Measurements from ENCODE around the gene PDLIM3.
A peak's percentile ranks its signal among the peaks of the same experiment; 100 is the strongest.

Gene PDLIM3

GRCh38 chr4:185506422-185506821, 28.9 kb downstream of the PDLIM3 start:
- Mint-ChIP-seq H3K36me3 (ENCODE audit: insufficient read depth) (no peaks in the 10 kb centered on the region), H3K4me1 (no peaks in the 10 kb centered on the region), H3K4me3 (no peak overlapping the region), H3K27ac (ENCODE audit: low read depth) (no peak overlapping the region), H3K27me3 (peaks cover 50% of the 10 kb centered on the region), H3K9me3 (no peaks in the 10 kb centered on the region)
- DNase-seq (ENCODE audit: low spot score in 2 of 2) = no peak
- ATAC-seq (replicated peaks; ENCODE audit: extremely low read depth, poor library complexity, severe bottlenecking) = no peak

- DNase-seq (ENCODE audit: low spot score in 2 of 2) (no peak), ATAC-seq (replicated peaks; ENCODE audit: extremely low read depth, poor library complexity, severe bottlenecking) (no peak)
- Mint-ChIP-seq H3K27ac (ENCODE audit: low read depth) (no peak overlapping the region), H3K9me3 (no peaks in the 10 kb centered on the region), H3K4me3 (no peak overlapping the region), H3K27me3 (peaks cover 52% of the 10 kb centered on the region), H3K36me3 (ENCODE audit: insufficient read depth) (no peaks in the 10 kb centered on the region), H3K4me1 (no peaks in the 10 kb centered on the region)
Measured at GRCh38 chr4:185504098-185505047, 30.9 kb downstream of the PDLIM3 start.

GRCh38 chr4:185502386-185502785, 32.9 kb downstream of the PDLIM3 start:
- H3K36me3 Mint-ChIP-seq (ENCODE audit: insufficient read depth) = peaks cover 2% of the 10 kb centered on the region
- no peaks in the 10 kb centered on the region for H3K9me3 Mint-ChIP-seq
- no peak for ATAC-seq (replicated peaks; ENCODE audit: extremely low read depth, poor library complexity, severe bottlenecking)
- no peak for DNase-seq (ENCODE audit: low spot score in 2 of 2)
- H3K4me1 Mint-ChIP-seq = no peaks in the 10 kb centered on the region
- no peak overlapping the region for H3K4me3 Mint-ChIP-seq
- H3K27ac Mint-ChIP-seq (ENCODE audit: low read depth) = no peak overlapping the region
- peaks cover 47% of the 10 kb centered on the region for H3K27me3 Mint-ChIP-seq

- Mint-ChIP-seq H3K4me3 (no peak overlapping the region), H3K9me3 (no peaks in the 10 kb centered on the region), H3K36me3 (ENCODE audit: insufficient read depth) (peaks cover 3% of the 10 kb centered on the region), H3K27ac (ENCODE audit: low read depth) (no peak overlapping the region), H3K4me1 (no peaks in the 10 kb centered on the region), H3K27me3 (peaks cover 42% of the 10 kb centered on the region)
- ATAC-seq (replicated peaks; ENCODE audit: extremely low read depth, poor library complexity, severe bottlenecking) = no peak
- no peak for DNase-seq (ENCODE audit: low spot score in 2 of 2)
Measured at GRCh38 chr4:185500576-185500975, 34.7 kb downstream of the PDLIM3 start.

GRCh38 chr4:185500035-185500434, 35.3 kb downstream of the PDLIM3 start:
- H3K36me3 Mint-ChIP-seq (ENCODE audit: insufficient read depth) = peaks cover 3% of the 10 kb centered on the region
- H3K4me1 Mint-ChIP-seq = no peaks in the 10 kb centered on the region
- H3K4me3 Mint-ChIP-seq = no peak overlapping the region
- no peak for DNase-seq (ENCODE audit: low spot score in 2 of 2)
- peaks cover 42% of the 10 kb centered on the region for H3K27me3 Mint-ChIP-seq
- H3K27ac Mint-ChIP-seq (ENCODE audit: low read depth) = no peak overlapping the region
- H3K9me3 Mint-ChIP-seq = no peaks in the 10 kb centered on the region
- no peak for ATAC-seq (replicated peaks; ENCODE audit: extremely low read depth, poor library complexity, severe bottlenecking)

- peaks cover 16% of the 10 kb centered on the region for H3K9me3 Mint-ChIP-seq
- ATAC-seq (replicated peaks; ENCODE audit: extremely low read depth, poor library complexity, severe bottlenecking) = no peak
- H3K27me3 Mint-ChIP-seq = peaks cover 75% of the 10 kb centered on the region
- no peak overlapping the region for H3K4me3 Mint-ChIP-seq
- H3K36me3 Mint-ChIP-seq (ENCODE audit: insufficient read depth) = no peaks in the 10 kb centered on the region
- no peak overlapping the region for H3K27ac Mint-ChIP-seq (ENCODE audit: low read depth)
- H3K4me1 Mint-ChIP-seq = no peaks in the 10 kb centered on the region
- no peak for DNase-seq (ENCODE audit: low spot score in 2 of 2)
Measured at GRCh38 chr4:185488650-185489049, 46.7 kb downstream of the PDLIM3 start.

GRCh38 chr4:185481401-185481800, 53.9 kb downstream of the PDLIM3 start:
- Mint-ChIP-seq H3K36me3 (ENCODE audit: insufficient read depth) (no peaks in the 10 kb centered on the region), H3K4me1 (no peaks in the 10 kb centered on the region), H3K27me3 (peaks cover 77% of the 10 kb centered on the region), H3K4me3 (no peak overlapping the region), H3K9me3 (no peaks in the 10 kb centered on the region), H3K27ac (ENCODE audit: low read depth) (no peak overlapping the region)
- ATAC-seq (replicated peaks; ENCODE audit: extremely low read depth, poor library complexity, severe bottlenecking) (no peak), DNase-seq (ENCODE audit: low spot score in 2 of 2) (no peak)

GRCh38 chr4:185480016-185480732, 55.1 kb downstream of the PDLIM3 start:
- no peak for ATAC-seq (replicated peaks; ENCODE audit: extremely low read depth, poor library complexity, severe bottlenecking)
- DNase-seq (ENCODE audit: low spot score in 2 of 2) = no peak
- Mint-ChIP-seq H3K27ac (ENCODE audit: low read depth) (no peak overlapping the region), H3K4me3 (no peak overlapping the region), H3K36me3 (ENCODE audit: insufficient read depth) (no peaks in the 10 kb centered on the region), H3K27me3 (peaks cover 69% of the 10 kb centered on the region), H3K4me1 (no peaks in the 10 kb centered on the region), H3K9me3 (no peaks in the 10 kb centered on the region)

GRCh38 chr4:185479507-185479971, 55.8 kb downstream of the PDLIM3 start:
- no peaks in the 10 kb centered on the region for H3K36me3 Mint-ChIP-seq (ENCODE audit: insufficient read depth)
- H3K4me1 Mint-ChIP-seq = no peaks in the 10 kb centered on the region
- H3K9me3 Mint-ChIP-seq = no peaks in the 10 kb centered on the region
- H3K27ac Mint-ChIP-seq (ENCODE audit: low read depth) = no peak overlapping the region
- no peak overlapping the region for H3K4me3 Mint-ChIP-seq
- ATAC-seq (replicated peaks; ENCODE audit: extremely low read depth, poor library complexity, severe bottlenecking) (no peak), DNase-seq (ENCODE audit: low spot score in 2 of 2) (no peak)
- H3K27me3 Mint-ChIP-seq = peaks cover 63% of the 10 kb centered on the region

GRCh38 chr4:185473247-185473646, 62.1 kb downstream of the PDLIM3 start:
- no peak for ATAC-seq (replicated peaks; ENCODE audit: extremely low read depth, poor library complexity, severe bottlenecking)
- H3K27me3 Mint-ChIP-seq = peaks cover 20% of the 10 kb centered on the region
- no peak for DNase-seq (ENCODE audit: low spot score in 2 of 2)
- no peaks in the 10 kb centered on the region for H3K9me3 Mint-ChIP-seq
- peaks cover 20% of the 10 kb centered on the region for H3K4me1 Mint-ChIP-seq
- H3K4me3 Mint-ChIP-seq = no peak overlapping the region
- H3K36me3 Mint-ChIP-seq (ENCODE audit: insufficient read depth) = peaks cover 4% of the 10 kb centered on the region
- H3K27ac Mint-ChIP-seq (ENCODE audit: low read depth) = no peak overlapping the region

- ATAC-seq (replicated peaks; ENCODE audit: extremely low read depth, poor library complexity, severe bottlenecking) (no peak), DNase-seq (ENCODE audit: low spot score in 2 of 2) (no peak)
- Mint-ChIP-seq H3K9me3 (no peaks in the 10 kb centered on the region), H3K27me3 (peaks cover 9% of the 10 kb centered on the region), H3K4me1 (peaks cover 20% of the 10 kb centered on the region), H3K27ac (ENCODE audit: low read depth) (peak overlapping the region; percentile 66), H3K36me3 (ENCODE audit: insufficient read depth) (peaks cover 4% of the 10 kb centered on the region), H3K4me3 (peak overlapping the region; percentile 86)
Measured at GRCh38 chr4:185472103-185472542, 63.2 kb downstream of the PDLIM3 start.

- Mint-ChIP-seq H3K4me1 (peaks cover 20% of the 10 kb centered on the region), H3K27me3 (peaks cover 2% of the 10 kb centered on the region), H3K9me3 (no peaks in the 10 kb centered on the region), H3K27ac (ENCODE audit: low read depth) (peak within 1 kb of the TSS; percentile 66), H3K4me3 (peak within 1 kb of the TSS; percentile 86), H3K36me3 (ENCODE audit: insufficient read depth) (peaks cover 4% of the 10 kb centered on the region)
- peak; percentile 78 for ATAC-seq (replicated peaks; ENCODE audit: extremely low read depth, poor library complexity, severe bottlenecking)
- DNase-seq (ENCODE audit: low spot score in 2 of 2) = peak; percentile 65 to 66
Measured at GRCh38 chr4:185471235-185472102, 63.8 kb downstream of the PDLIM3 start, which contains the start of gene CCDC110. CCDC110 (minus strand) TSS chr4:185471733; CDS start chr4:185471683, 50 bp downstream.

Data from central memory CD8-positive, alpha-beta T cell (primary cell).